Measurements from ENCODE around the gene CDRT15L2.
"Not testable (repeated sequence)": the region's sequence is repeated elsewhere in the genome, so short reads cannot be mapped to it uniquely, and the experiment has no call there.

CDRT15L2 gene

GRCh38 chr17:20573216-20573615 is 6.3 kb upstream of the CDRT15L2 start:
- not testable (repeated sequence) for DNase-seq

GRCh38 chr17:20575071-20575470 is 4.5 kb upstream of the CDRT15L2 start:
- not testable (repeated sequence) for DNase-seq

- not testable (repeated sequence) for DNase-seq
Observed at GRCh38 chr17:20583891-20584577, 4.5 kb downstream of the CDRT15L2 start.

GRCh38 chr17:20588744-20589453 is 9.4 kb downstream of the CDRT15L2 start:
- DNase-seq = not testable (repeated sequence)

GRCh38 chr17:20589454-20589810 is 9.9 kb downstream of the CDRT15L2 start:
- not testable (repeated sequence) for DNase-seq

GRCh38 chr17:20591040-20591439 is 11.5 kb downstream of the CDRT15L2 start:
- DNase-seq = not testable (repeated sequence)

GRCh38 chr17:20605568-20605967 is 26.0 kb downstream of the CDRT15L2 start:
- DNase-seq = not testable (repeated sequence)

- DNase-seq = not testable (repeated sequence)
Observed at GRCh38 chr17:20609490-20609889, 30.0 kb downstream of the CDRT15L2 start.

- no peak for DNase-seq
Observed at GRCh38 chr17:20611309-20611708, 31.8 kb downstream of the CDRT15L2 start.

GRCh38 chr17:20612635-20613034 is 33.1 kb downstream of the CDRT15L2 start:
- no peak for DNase-seq

GRCh38 chr17:20613248-20613647 is 33.7 kb downstream of the CDRT15L2 start:
- DNase-seq = no peak

- no peak for DNase-seq
Observed at GRCh38 chr17:20613905-20614304, 34.4 kb downstream of the CDRT15L2 start.

- DNase-seq = not testable (repeated sequence)
Observed at GRCh38 chr17:20615461-20615860, 35.9 kb downstream of the CDRT15L2 start.
